MM.1S (cell line): ENCODE measurements around the gene RELN.

Source experiments
- CTCF ChIP-seq: fragments of 300-600 bp; sonication (generic); IDR thresholded peaks from 2 replicates; pipeline ENCODE4 v1.5.1; 2016; ENCODE audit warnings: antibody characterized with exemption, low read length, mixed read lengths
- EZH2 ChIP-seq: fragments of 300-600 bp; sonication (generic); optimal IDR thresholded peaks from 2 replicates; pipeline ENCODE3; 2017; ENCODE audit warnings: low read depth, mild to moderate bottlenecking, antibody characterized with exemption, low read length, mixed read lengths

GRCh38 chr7:103951311-103951710 lies 38.1 kb downstream of the RELN start:
- no peak for TF ChIP-seq EZH2
- TF ChIP-seq CTCF = no peak
